Common myeloid progenitor, CD34-positive (primary cell): ENCODE results near the gene LDB2. TPM values are rescaled to one million over a fixed set of nuclear protein-coding genes. Genes with fewer than 3 reads are reported as not detected.

Experiments
- CTCF ChIA-PET: fragments of 350-600 bp; sonication (Branson Sonifier 250); formaldehyde crosslinking; loops from one replicate; lab custom pipeline; 2021; ENCODE audit warnings: antibody characterized with exemption; lab: Charles Lee
- POLR2A ChIA-PET: fragments of 350-600 bp; sonication (Branson Sonifier 250); formaldehyde crosslinking; loops from one replicate; lab custom pipeline; 2021; ENCODE audit warnings: antibody characterized with exemption; lab: Charles Lee
- DNase-seq, 3 donors: peaks; one replicate each; pipeline versions ENCODE4 v3.0.0 to v3.0.0-alpha.2; 2013
- H3K27ac ChIP-seq, 2 experiments: 1 replicate in 1 of 2; 2 replicates in 1 of 2; pipeline ENCODE4 v1.7.0; 2013; ENCODE audit warnings: inconsistent platforms in 2 of 2, low read length in 2 of 2, mild to moderate bottlenecking in 2 of 2, low read depth in 1 of 2, moderate library complexity in 1 of 2; ENCODE audit not compliant: severe bottlenecking in 2 of 2, insufficient read depth in 1 of 2, poor library complexity in 1 of 2
- H3K27me3 ChIP-seq, 5 experiments: replicated peaks in 2 of 5; 1 replicate in 3 of 5; 2 replicates in 2 of 5; pipeline versions ENCODE4 v1.6.1 to v1.7.0; 2013; ENCODE audit warnings: low read length in 4 of 5, mild to moderate bottlenecking in 2 of 5, moderate library complexity in 2 of 5, inconsistent platforms in 1 of 5; ENCODE audit not compliant: insufficient read depth in 5 of 5, control insufficient read depth in 4 of 5
- H3K36me3 ChIP-seq, 4 experiments: 1 replicate in 2 of 4; 2 replicates in 2 of 4; pipeline versions ENCODE4 v1.6.1 to v1.7.0; 2013; ENCODE audit warnings: low read length in 3 of 4, control low read depth in 1 of 4, mild to moderate bottlenecking in 1 of 4; ENCODE audit not compliant: control insufficient read depth in 4 of 4, insufficient read depth in 4 of 4
- H3K4me1 ChIP-seq, 4 experiments: 1 replicate in 3 of 4; 2 replicates in 1 of 4; pipeline versions ENCODE4 v1.6.1 to v1.7.1; 2013; ENCODE audit warnings: low read length in 3 of 4, mild to moderate bottlenecking in 3 of 4, control low read depth in 1 of 4, inconsistent platforms in 1 of 4, moderate library complexity in 1 of 4; ENCODE audit not compliant: control insufficient read depth in 4 of 4, insufficient read depth in 4 of 4; ENCODE audit errors: control extremely low read depth in 1 of 4
- H3K4me3 ChIP-seq, 7 experiments: 1 replicate in 4 of 7; 2 replicates in 3 of 7; pipeline versions ENCODE4 v1.5.1 to v1.7.0; 2013; ENCODE audit warnings: mild to moderate bottlenecking in 7 of 7, low read length in 6 of 7, moderate library complexity in 6 of 7, inconsistent platforms in 2 of 7, low read depth in 2 of 7, control low read depth in 1 of 7; ENCODE audit not compliant: insufficient read depth in 4 of 7, control insufficient read depth in 1 of 7; ENCODE audit errors: extremely low read depth in 1 of 7
- H3K9me3 ChIP-seq, 5 experiments: 1 replicate in 4 of 5; 2 replicates in 1 of 5; pipeline versions ENCODE4 v1.6.1 to v1.7.1; 2013; ENCODE audit warnings: low read length in 4 of 5, mild to moderate bottlenecking in 2 of 5, inconsistent platforms in 1 of 5, low read depth in 1 of 5, moderate library complexity in 1 of 5; ENCODE audit not compliant: control insufficient read depth in 4 of 5, insufficient read depth in 2 of 5; ENCODE audit errors: control extremely low read depth in 1 of 5
- WGBS: methylation state at CpG from one replicate; pipeline ENCODE4 v1.1.5; 2013; ENCODE audit not compliant: insufficient coverage; 5-methylcytosine and 5-hydroxymethylcytosine counted together
- polyA plus RNA-seq: library from polyadenylated mRNA; unstranded; fragments of 120-200 nt; gene quantifications from one replicate; pipeline ENCODE4 v1.2.1, GENCODE V29; 2013

Gene LDB2
- polyA plus RNA-seq: not detected

DNA sequence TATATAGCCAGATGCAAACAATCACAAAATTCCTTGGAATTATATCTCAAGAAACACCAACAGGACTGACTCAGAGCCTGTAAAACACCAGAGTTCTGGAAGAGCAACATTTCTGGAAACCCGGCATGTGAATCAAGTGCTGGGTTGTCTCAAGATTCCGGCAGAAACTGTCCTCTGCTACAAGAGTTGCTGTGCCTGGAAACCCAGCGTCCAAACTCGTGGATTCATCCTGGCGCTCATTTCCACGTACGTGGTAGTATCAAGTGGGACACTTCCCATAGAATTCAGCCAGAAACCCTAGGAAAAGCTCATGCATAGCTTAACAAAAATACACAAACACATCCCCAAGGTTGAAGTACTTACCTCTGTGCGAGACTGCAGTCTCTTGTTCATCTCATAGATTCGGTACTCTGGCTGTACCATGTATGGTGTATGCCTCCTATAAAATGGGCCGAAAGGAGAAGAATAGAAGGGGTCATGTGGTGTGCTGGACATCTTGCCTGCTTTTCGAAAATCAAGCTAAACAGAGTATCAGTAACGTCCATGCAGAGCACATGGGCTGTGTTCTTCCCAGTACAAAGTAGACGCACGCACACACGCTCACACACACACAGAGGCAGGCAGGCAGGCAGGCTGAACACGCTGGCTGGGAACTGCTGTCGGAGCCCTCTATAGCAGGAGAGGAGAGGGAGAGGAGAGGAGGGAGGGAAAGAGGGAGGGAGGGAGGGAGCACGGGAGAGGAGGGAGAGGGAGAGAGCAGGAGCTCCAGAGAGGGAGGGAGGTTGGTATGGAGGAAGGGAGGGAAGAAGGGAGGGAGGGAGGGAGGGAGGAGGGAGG, at the start of gene LDB2:
TSS of gene LDB2 (minus strand) at position 655 of the 837 bp plus-strand sequence.
- Histone ChIP-seq H3K27ac (no peak within 1 kb of the TSS), H3K4me1 (peaks cover 3 to 27% (median 11%) of the 10 kb centered on the region in 4 experiments), H3K9me3 (no peaks in the 10 kb centered on the region), H3K4me3 (peak within 1 kb of the TSS in 5 of 7 experiments; percentile 8 to 73 (median 46)), H3K36me3 (no peaks in the 10 kb centered on the region), H3K27me3 (peaks cover 0 to 27% (median 18%) of the 10 kb centered on the region in 5 experiments)
- WGBS: 7% methylated on average over 9 of the region's 18 CpGs
- DNase-seq: peak; percentile 10 to 57 (median 44)
- ChIA-PET POLR2A (no interaction called here), CTCF (interaction anchor here (1.4 kb wide), 1 partner anchor 18 kb away, joined by 7 read pairs; no protein-coding TSS in a partner anchor)

DNA sequence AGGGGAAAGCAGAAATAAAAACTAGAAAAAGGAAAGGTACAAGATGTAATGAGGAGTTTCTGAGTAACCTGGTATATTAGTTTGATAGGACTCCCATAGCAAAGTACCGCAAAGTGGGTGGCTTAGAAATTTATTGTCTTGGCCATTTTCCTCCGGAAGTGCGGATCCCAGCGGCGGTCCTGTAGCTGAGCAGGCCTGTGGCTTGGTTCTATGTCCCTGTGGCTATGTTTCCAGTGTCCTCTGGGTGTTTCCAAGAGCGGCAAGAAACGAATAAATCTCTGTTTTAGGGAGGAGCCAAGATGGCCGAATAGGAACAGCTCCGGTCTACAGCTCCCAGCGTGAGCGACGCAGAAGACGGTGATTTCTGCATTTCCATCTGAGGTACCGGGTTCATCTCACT, 44.0 kb upstream of the LDB2 start:
- Histone ChIP-seq H3K27ac (no peak overlapping the region), H3K4me3 (no peak overlapping the region), H3K27me3 (no peaks in the 10 kb centered on the region), H3K4me1 (no peaks in the 10 kb centered on the region), H3K9me3 (peaks cover 0 to 3% (median 0%) of the 10 kb centered on the region in 5 experiments), H3K36me3 (no peaks in the 10 kb centered on the region)
- ChIA-PET CTCF (no interaction called here), POLR2A (no interaction called here)
- DNase-seq: no peak
- 97% methylated on average over 7 of the region's 14 CpGs for WGBS

DNA sequence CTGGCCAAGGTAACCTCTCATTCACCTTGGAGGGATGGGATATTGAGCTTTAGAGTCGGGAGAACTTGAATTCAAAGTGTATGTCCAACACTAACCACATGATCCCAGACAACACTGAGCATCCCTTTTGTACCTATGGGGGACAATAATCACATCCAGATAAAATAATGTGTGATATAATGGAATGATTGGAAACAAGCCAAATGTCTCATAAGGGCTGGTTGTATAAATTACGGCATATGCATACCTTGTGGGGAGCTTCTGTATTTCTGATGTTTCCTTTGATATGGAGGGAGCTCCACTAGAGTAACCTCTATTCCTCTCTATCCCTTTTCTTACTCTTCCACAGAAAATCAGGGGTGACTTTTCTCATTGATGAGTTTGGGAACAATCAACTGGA, 40.7 kb upstream of the LDB2 start:
- Histone ChIP-seq H3K27me3 (peaks cover 0 to 3% (median 0%) of the 10 kb centered on the region in 5 experiments), H3K9me3 (peaks cover 0 to 3% (median 0%) of the 10 kb centered on the region in 5 experiments), H3K27ac (no peak overlapping the region), H3K4me3 (no peak overlapping the region), H3K4me1 (no peaks in the 10 kb centered on the region), H3K36me3 (no peaks in the 10 kb centered on the region)
- ChIA-PET CTCF (interaction anchor here (0.5 kb wide), 1 partner anchor 503 kb away, joined by 4 read pairs; no protein-coding TSS in a partner anchor), POLR2A (no interaction called here)
- DNase-seq: no peak
- no CpG with 5 or more reads among the region's 2 CpGs for WGBS

DNA sequence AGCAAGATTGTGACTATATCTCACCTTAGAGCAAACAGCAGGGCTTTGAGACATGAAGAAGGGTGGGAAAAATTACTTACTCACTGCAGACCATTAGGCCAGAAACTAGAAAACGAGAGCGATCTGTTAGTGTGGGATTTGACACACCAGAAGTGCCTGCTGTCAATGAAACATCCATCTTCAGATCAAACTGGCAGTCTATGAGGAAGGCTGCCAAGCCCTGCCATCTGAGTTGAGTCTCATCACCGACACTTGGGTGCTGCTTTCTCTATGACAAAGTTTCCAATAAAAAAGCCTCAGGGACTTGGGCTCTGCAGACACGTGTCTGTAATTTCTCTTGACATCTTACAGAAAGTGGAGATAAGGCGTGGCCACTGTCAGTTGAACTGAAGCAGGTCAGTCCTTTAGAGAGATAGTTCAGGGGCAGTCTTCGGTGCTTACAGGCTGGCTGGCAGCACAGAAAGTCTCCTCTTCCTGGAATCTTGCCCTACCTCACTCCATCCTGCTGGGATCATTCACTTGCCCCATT, 40.1 kb upstream of the LDB2 start:
- Histone ChIP-seq H3K9me3 (peaks cover 0 to 3% (median 0%) of the 10 kb centered on the region in 5 experiments), H3K27me3 (peaks cover 0 to 3% (median 0%) of the 10 kb centered on the region in 5 experiments), H3K27ac (no peak overlapping the region), H3K36me3 (no peaks in the 10 kb centered on the region), H3K4me3 (no peak overlapping the region), H3K4me1 (no peaks in the 10 kb centered on the region)
- ChIA-PET CTCF (interaction anchor here (0.5 kb wide), 1 partner anchor 504 kb away, joined by 4 read pairs; no protein-coding TSS in a partner anchor), POLR2A (no interaction called here)
- no peak for DNase-seq
- 89% methylated on average over 6 of the region's 6 CpGs for WGBS

DNA sequence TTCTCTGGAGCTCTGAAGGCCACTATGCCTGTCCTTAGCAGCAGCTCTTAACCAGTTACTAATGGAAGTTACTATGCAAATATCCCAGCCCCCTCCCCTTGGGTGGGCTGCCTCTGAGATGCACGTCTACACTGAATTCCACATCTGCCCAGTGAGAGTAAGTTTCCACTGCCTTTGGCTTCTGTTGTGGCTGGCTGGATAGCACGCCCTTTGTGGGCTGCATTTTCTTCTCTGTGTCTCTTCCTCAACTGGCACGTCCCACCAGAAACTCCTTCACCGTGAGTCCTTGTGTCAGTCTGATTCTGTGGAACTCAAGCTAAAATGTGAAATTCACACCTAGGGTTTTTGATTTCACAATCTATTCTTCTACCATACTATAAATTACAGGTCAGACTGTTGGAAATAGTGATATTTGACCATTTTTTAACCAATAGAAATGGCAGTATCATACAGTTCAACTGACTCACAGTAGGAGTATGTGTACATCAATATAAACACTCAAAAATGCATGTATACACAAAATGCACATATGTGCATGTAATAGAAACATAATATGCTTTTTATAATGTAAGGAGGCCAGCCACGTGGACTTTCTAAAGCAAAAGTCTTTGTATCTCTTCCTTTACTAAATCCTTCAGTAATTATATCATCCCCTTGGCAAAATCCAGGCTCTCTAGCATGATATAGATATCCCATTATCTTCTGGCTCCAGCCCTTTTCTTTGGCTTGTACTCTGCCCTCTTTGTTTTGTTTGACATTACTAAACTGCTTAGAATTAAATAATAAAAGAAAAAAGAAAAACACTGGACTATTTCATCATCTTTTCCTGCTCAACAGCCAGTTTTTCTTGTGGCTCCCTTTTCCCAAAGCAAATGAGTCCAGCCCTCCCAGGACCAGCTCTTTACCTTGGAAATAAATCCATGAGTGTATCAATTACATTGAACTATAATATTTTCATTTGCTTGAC, 33.2 kb upstream of the LDB2 start:
- Histone ChIP-seq H3K27me3 (peaks cover 0 to 3% (median 0%) of the 10 kb centered on the region in 5 experiments), H3K27ac (no peak overlapping the region), H3K4me3 (no peak overlapping the region), H3K9me3 (no peaks in the 10 kb centered on the region), H3K4me1 (no peaks in the 10 kb centered on the region), H3K36me3 (no peaks in the 10 kb centered on the region)
- ChIA-PET CTCF (interaction anchor here (1.2 kb wide), 1 partner anchor 15 kb away, joined by 3 read pairs; no protein-coding TSS in a partner anchor), POLR2A (no interaction called here)
- WGBS: 100% methylated on average over 5 of the region's 5 CpGs
- DNase-seq: no peak

DNA sequence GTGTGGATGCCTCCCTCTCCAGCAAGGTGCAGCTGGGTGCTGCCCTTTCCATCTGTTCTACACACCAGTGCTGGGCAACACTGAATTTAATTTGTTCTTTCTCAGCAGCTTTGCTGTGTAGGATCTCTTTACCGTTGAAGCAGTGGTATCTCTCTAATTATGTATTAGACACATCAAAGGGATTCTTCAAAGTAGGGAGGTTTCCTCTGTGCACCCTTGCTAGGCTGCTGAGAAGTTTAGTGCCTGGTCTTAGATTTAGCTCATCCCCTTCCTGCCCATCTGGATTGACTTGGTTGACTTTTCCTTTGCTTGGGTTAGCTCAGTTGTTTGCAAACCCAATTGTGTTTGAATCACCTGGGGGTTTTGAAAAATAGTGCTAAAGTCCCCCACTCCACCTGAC, 27.8 kb upstream of the LDB2 start:
- POLR2A ChIA-PET: no interaction called here
- CTCF ChIA-PET: no interaction called here
- DNase-seq: no peak
- Histone ChIP-seq H3K27me3 (peaks cover 0 to 3% (median 0%) of the 10 kb centered on the region in 5 experiments), H3K4me3 (no peak overlapping the region), H3K4me1 (no peaks in the 10 kb centered on the region), H3K9me3 (no peaks in the 10 kb centered on the region), H3K27ac (no peak overlapping the region), H3K36me3 (no peaks in the 10 kb centered on the region)
- WGBS: no CpG with 5 or more reads among the region's 1 CpG
